PC-9 (cell line): ENCODE results near the gene ZSCAN10. TPM values are rescaled to one million over a fixed set of nuclear protein-coding genes. Genes with fewer than 3 reads are reported as not detected.

Experiments used
- BruUV-seq: library from RNA; stranded (reverse); fragments of 400-500 nt; replicated peaks from 2 replicates; lab custom pipeline; 2021; lab: Mats Ljungman, UMichigan
- CTCF ChIA-PET: fragments of 300-600 bp; sonication (Branson Sonifier 250); formaldehyde crosslinking; loops from one replicate; lab custom pipeline; 2022; ENCODE audit warnings: antibody characterized with exemption; lab: Charles Lee
- POLR2A ChIA-PET: fragments of 300-600 bp; sonication (Branson Sonifier 250); formaldehyde crosslinking; loops from one replicate; lab custom pipeline; 2022; ENCODE audit warnings: antibody characterized with exemption; ENCODE audit not compliant: unreplicated experiment; lab: Charles Lee
- DNase-seq, 2 experiments: peaks; one replicate each; pipeline versions ENCODE4 v3.0.0 to v3.0.0-alpha.2; 2015 to 2022; ENCODE audit warnings: mixed read lengths in 1 of 2
- H2AFZ ChIP-seq: fragments of 200-600 bp; sonication (generic); 2 replicates; pipeline ENCODE4 v1.8.1; 2017; ENCODE audit warnings: antibody characterized with exemption
- H3F3A ChIP-seq: fragments of 200-600 bp; sonication (generic); 2 replicates; pipeline ENCODE4 v1.8.1; 2017; ENCODE audit warnings: antibody characterized with exemption, mild to moderate bottlenecking, low read depth; ENCODE audit not compliant: insufficient read depth
- H3K27ac ChIP-seq: fragments of 200-600 bp; sonication (generic); 2 replicates; pipeline ENCODE4 v1.6.1; 2016; ENCODE audit warnings: mixed run types
- H3K27me3 ChIP-seq: fragments of 200-600 bp; sonication (generic); 2 replicates; pipeline ENCODE4 v1.6.1; 2016; ENCODE audit warnings: low read depth, mixed run types; ENCODE audit not compliant: insufficient read depth
- H3K36me3 ChIP-seq: fragments of 200-600 bp; sonication (generic); 2 replicates; pipeline ENCODE4 v1.6.1; 2016; ENCODE audit warnings: low read depth, mixed run types
- H3K4me1 ChIP-seq: fragments of 200-600 bp; sonication (generic); replicated peaks from 2 replicates; pipeline ENCODE4 v1.6.1; 2016; ENCODE audit warnings: mixed run types; ENCODE audit not compliant: insufficient read depth
- H3K4me2 ChIP-seq: fragments of 200-600 bp; sonication (generic); 2 replicates; pipeline ENCODE4 v1.6.1; 2017; ENCODE audit warnings: mixed run types
- H3K4me3 ChIP-seq: fragments of 200-600 bp; sonication (generic); 2 replicates; pipeline ENCODE4 v1.6.1; 2016; ENCODE audit warnings: mixed run types
- H3K79me2 ChIP-seq: fragments of 200-600 bp; sonication (generic); 2 replicates; pipeline ENCODE4 v1.6.1; 2017; ENCODE audit warnings: low read depth, mixed run types
- H3K9me2 ChIP-seq: fragments of 200-600 bp; sonication (generic); 2 replicates; pipeline ENCODE4 v1.8.1; 2017; ENCODE audit warnings: mild to moderate bottlenecking; ENCODE audit not compliant: insufficient read depth
- H3K9me3 ChIP-seq: fragments of 200-600 bp; sonication (generic); 2 replicates; pipeline ENCODE4 v1.8.1; 2016; ENCODE audit warnings: low read depth; ENCODE audit not compliant: insufficient read depth
- H4K20me1 ChIP-seq: fragments of 200-600 bp; sonication (generic); 2 replicates; pipeline ENCODE4 v1.8.1; 2017; ENCODE audit not compliant: insufficient read depth
- CTCF ChIP-seq: fragments of 200-600 bp; sonication (generic); conservative IDR thresholded peaks from 2 replicates; pipeline ENCODE4 v1.6.1; 2017; ENCODE audit warnings: mixed run types, antibody characterized with exemption, mild to moderate bottlenecking, moderate library complexity
- EZH2 ChIP-seq: fragments of 200-600 bp; sonication (generic); IDR thresholded peaks from 2 replicates; pipeline ENCODE4 v1.8.0; 2017; ENCODE audit warnings: antibody characterized with exemption, low read depth
- intact Hi-C: fragments of 100-400 bp; cut with micrococcal nuclease; formaldehyde crosslinking; loops from one replicate; pipeline ENCODE4 v1.10.0; 2022; ENCODE audit not compliant: unreplicated experiment
- total RNA-seq: library from RNA; stranded (reverse); gene quantifications from 2 replicates; pipeline ENCODE4 v1.2.3, GENCODE V29; 2021

The ZSCAN10 gene
- total RNA-seq, 1 experiment from 2014 or later = not detected

GRCh38 chr16:3118846-3119245 is 19.8 kb upstream of the ZSCAN10 start:
- intact Hi-C loops = no loop called here
- BruUV-seq = no TSS peak
- no peaks in the 10 kb centered on the region for H3K9me2 ChIP-seq
- peaks cover 4% of the 10 kb centered on the region for H3K79me2 ChIP-seq
- no peak overlapping the region for H2AFZ ChIP-seq
- H3K9me3 ChIP-seq = no peaks in the 10 kb centered on the region
- TF ChIP-seq CTCF (no peak), EZH2 (no peak)
- H3K36me3 ChIP-seq = no peaks in the 10 kb centered on the region
- H3F3A ChIP-seq = peaks cover 22% of the 10 kb centered on the region; the same call in 1 of the 2 replicates
- no peak overlapping the region for H3K27ac ChIP-seq
- no peak for DNase-seq
- no peaks in the 10 kb centered on the region for H3K27me3 ChIP-seq
- ChIA-PET CTCF (no interaction called here), POLR2A (no interaction called here)
- no peak overlapping the region for H3K4me2 ChIP-seq
- no peak overlapping the region for H3K4me3 ChIP-seq
- H3K4me1 ChIP-seq = peaks cover 8% of the 10 kb centered on the region
- no peaks in the 10 kb centered on the region for H4K20me1 ChIP-seq

- H3K4me2 ChIP-seq = no peak overlapping the region
- POLR2A ChIA-PET = no interaction called here
- no peak overlapping the region for H3K27ac ChIP-seq
- TF ChIP-seq CTCF = no peak
- no peak for TF ChIP-seq EZH2
- H4K20me1 ChIP-seq = no peaks in the 10 kb centered on the region
- H3K9me2 ChIP-seq = no peaks in the 10 kb centered on the region
- no peak overlapping the region for H3K4me3 ChIP-seq
- CTCF ChIA-PET = no interaction called here
- no peaks in the 10 kb centered on the region for H3K9me3 ChIP-seq
- no peak overlapping the region for H2AFZ ChIP-seq
- no peaks in the 10 kb centered on the region for H3K27me3 ChIP-seq
- H3K4me1 ChIP-seq = peaks cover 5% of the 10 kb centered on the region
- peaks cover 16% of the 10 kb centered on the region; the same call in 1 of the 2 replicates for H3F3A ChIP-seq
- intact Hi-C loops = no loop called here
- BruUV-seq = no TSS peak
- H3K79me2 ChIP-seq = peaks cover 9% of the 10 kb centered on the region
- no peaks in the 10 kb centered on the region for H3K36me3 ChIP-seq
- DNase-seq = no peak
Measured at GRCh38 chr16:3118204-3118790, 19.2 kb upstream of the ZSCAN10 start.

- Histone ChIP-seq H3K79me2 (peaks cover 18% of the 10 kb centered on the region), H3K4me3 (no peak overlapping the region), H3K27ac (no peak overlapping the region), H3K9me2 (no peaks in the 10 kb centered on the region), H2AFZ (no peak overlapping the region), H4K20me1 (no peaks in the 10 kb centered on the region), H3K4me1 (peaks cover 14% of the 10 kb centered on the region), H3K36me3 (no peaks in the 10 kb centered on the region), H3K9me3 (no peaks in the 10 kb centered on the region), H3F3A (peaks cover 4% of the 10 kb centered on the region; the same call in 1 of the 2 replicates), H3K4me2 (no peak overlapping the region), H3K27me3 (no peaks in the 10 kb centered on the region)
- ChIA-PET CTCF (no interaction called here), POLR2A (interaction anchor here (0.6 kb wide), 1 partner anchor 19 kb away, joined by 5 read pairs; the partner anchor contains the start of gene ZNF213)
- TF ChIP-seq EZH2 (no peak), CTCF (no peak)
- BruUV-seq = no TSS peak
- intact Hi-C loops = no loop called here
- no peak for DNase-seq
Measured at GRCh38 chr16:3115561-3115960, 16.5 kb upstream of the ZSCAN10 start.
